ENCODE data around the gene PSTK.

GRCh38 chr10:122953902-122954730, 26.1 kb upstream of the PSTK start, which contains the start of gene C10orf88:
- TF ChIP-seq CTCF (IDR thresholded peaks at IDR 0.05; ENCODE audit: borderline replicate concordance, extremely low read depth, low read length, poor library complexity, severe bottlenecking) (no peak), EZH2 (IDR thresholded peaks at IDR 0.05; ENCODE audit: borderline replicate concordance, low read depth, low read length, severe bottlenecking) (no peak)
